Common myeloid progenitor, CD34-positive (primary cell): ENCODE measurements around the gene DENND5B. TPM values are rescaled to one million over a fixed set of nuclear protein-coding genes. Genes with fewer than 3 reads are reported as not detected.

Experiments used
- CTCF ChIA-PET: fragments of 350-600 bp; sonication (Branson Sonifier 250); formaldehyde crosslinking; loops from one replicate; lab custom pipeline; 2021; ENCODE audit warnings: antibody characterized with exemption; lab: Charles Lee
- POLR2A ChIA-PET: fragments of 350-600 bp; sonication (Branson Sonifier 250); formaldehyde crosslinking; loops from one replicate; lab custom pipeline; 2021; ENCODE audit warnings: antibody characterized with exemption; lab: Charles Lee
- DNase-seq, 3 donors: peaks; one replicate each; pipeline versions ENCODE4 v3.0.0 to v3.0.0-alpha.2; 2013
- H3K27ac ChIP-seq, 2 experiments: 1 replicate in 1 of 2; 2 replicates in 1 of 2; pipeline ENCODE4 v1.7.0; 2013; ENCODE audit warnings: inconsistent platforms in 2 of 2, low read length in 2 of 2, mild to moderate bottlenecking in 2 of 2, low read depth in 1 of 2, moderate library complexity in 1 of 2; ENCODE audit not compliant: severe bottlenecking in 2 of 2, insufficient read depth in 1 of 2, poor library complexity in 1 of 2
- H3K27me3 ChIP-seq, 5 experiments: replicated peaks in 2 of 5; 1 replicate in 3 of 5; 2 replicates in 2 of 5; pipeline versions ENCODE4 v1.6.1 to v1.7.0; 2013; ENCODE audit warnings: low read length in 4 of 5, mild to moderate bottlenecking in 2 of 5, moderate library complexity in 2 of 5, inconsistent platforms in 1 of 5; ENCODE audit not compliant: insufficient read depth in 5 of 5, control insufficient read depth in 4 of 5
- H3K36me3 ChIP-seq, 4 experiments: 1 replicate in 2 of 4; 2 replicates in 2 of 4; pipeline versions ENCODE4 v1.6.1 to v1.7.0; 2013; ENCODE audit warnings: low read length in 3 of 4, control low read depth in 1 of 4, mild to moderate bottlenecking in 1 of 4; ENCODE audit not compliant: control insufficient read depth in 4 of 4, insufficient read depth in 4 of 4
- H3K4me1 ChIP-seq, 4 experiments: 1 replicate in 3 of 4; 2 replicates in 1 of 4; pipeline versions ENCODE4 v1.6.1 to v1.7.1; 2013; ENCODE audit warnings: low read length in 3 of 4, mild to moderate bottlenecking in 3 of 4, control low read depth in 1 of 4, inconsistent platforms in 1 of 4, moderate library complexity in 1 of 4; ENCODE audit not compliant: control insufficient read depth in 4 of 4, insufficient read depth in 4 of 4; ENCODE audit errors: control extremely low read depth in 1 of 4
- H3K4me3 ChIP-seq, 7 experiments: 1 replicate in 4 of 7; 2 replicates in 3 of 7; pipeline versions ENCODE4 v1.5.1 to v1.7.0; 2013; ENCODE audit warnings: mild to moderate bottlenecking in 7 of 7, low read length in 6 of 7, moderate library complexity in 6 of 7, inconsistent platforms in 2 of 7, low read depth in 2 of 7, control low read depth in 1 of 7; ENCODE audit not compliant: insufficient read depth in 4 of 7, control insufficient read depth in 1 of 7; ENCODE audit errors: extremely low read depth in 1 of 7
- H3K9me3 ChIP-seq, 5 experiments: 1 replicate in 4 of 5; 2 replicates in 1 of 5; pipeline versions ENCODE4 v1.6.1 to v1.7.1; 2013; ENCODE audit warnings: low read length in 4 of 5, mild to moderate bottlenecking in 2 of 5, inconsistent platforms in 1 of 5, low read depth in 1 of 5, moderate library complexity in 1 of 5; ENCODE audit not compliant: control insufficient read depth in 4 of 5, insufficient read depth in 2 of 5; ENCODE audit errors: control extremely low read depth in 1 of 5
- WGBS: methylation state at CpG from one replicate; pipeline ENCODE4 v1.1.5; 2013; ENCODE audit not compliant: insufficient coverage; 5-methylcytosine and 5-hydroxymethylcytosine counted together
- polyA plus RNA-seq: library from polyadenylated mRNA; unstranded; fragments of 120-200 nt; gene quantifications from one replicate; pipeline ENCODE4 v1.2.1, GENCODE V29; 2013

Gene DENND5B
- polyA plus RNA-seq: 7.4 TPM

DNA sequence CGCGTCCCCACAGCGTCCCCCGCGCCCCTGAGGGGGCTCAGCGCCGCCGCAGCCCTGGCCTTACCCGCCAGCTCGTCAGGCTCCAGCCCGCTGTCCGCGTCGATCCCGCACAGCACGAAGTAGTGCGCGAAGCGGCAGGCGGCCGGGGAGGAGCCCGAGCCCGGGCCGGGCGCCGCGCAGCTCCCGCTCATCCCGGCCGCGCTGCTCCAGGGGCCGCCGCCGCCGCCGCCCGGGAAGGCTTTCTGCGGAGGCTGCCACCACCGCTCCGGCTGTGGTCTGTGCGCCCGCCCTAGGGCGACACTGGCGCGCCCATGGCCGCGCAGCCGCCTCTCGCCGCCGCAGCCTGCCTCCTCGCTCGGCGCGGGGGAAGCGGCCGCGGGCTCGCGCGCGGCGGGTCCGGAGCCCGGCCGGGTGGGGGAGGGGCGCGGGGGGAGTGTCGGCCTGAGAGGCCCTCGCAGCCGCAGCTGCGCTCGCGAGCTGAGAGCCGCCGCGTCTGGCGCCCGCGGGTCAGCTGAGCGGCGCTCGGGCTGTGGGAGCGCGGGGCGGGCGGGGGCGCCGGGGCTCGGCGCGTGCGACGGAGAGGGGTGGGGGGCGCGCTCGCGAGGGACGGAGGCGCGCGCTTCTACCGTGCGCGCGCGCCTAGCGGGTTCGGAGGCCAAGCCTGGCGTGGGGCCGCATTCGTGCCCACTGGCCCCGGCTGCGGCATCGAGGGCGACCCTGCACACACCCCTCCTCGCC lies at the start of gene DENND5B:
Gene DENND5B (minus strand): TSS at position 495 of the 738 bp plus-strand sequence. CDS start 304 bp downstream, at position 191.
- DNase-seq: peak; percentile 52 to 81 (median 75)
- H3K4me3 ChIP-seq: peak within 1 kb of the TSS; percentile 82 to 95 (median 87)
- H3K9me3 ChIP-seq: no peaks in the 10 kb centered on the region
- H3K36me3 ChIP-seq: no peaks in the 10 kb centered on the region
- WGBS: under 1% methylated on average over 74 of the region's 117 CpGs
- POLR2A ChIA-PET: interaction anchor here (0.5 to 1.4 kb wide), 4 partner anchors 12 to 224 kb away, joined by 3 to 6 read pairs (median 4); no protein-coding TSS in a partner anchor
- H3K27ac ChIP-seq: peak within 1 kb of the TSS; percentile 69 to 88
- peaks cover 0 to 2% (median 0%) of the 10 kb centered on the region in 5 experiments for H3K27me3 ChIP-seq
- CTCF ChIA-PET: interaction anchor here (0.6 to 1.0 kb wide), 3 partner anchors 11 to 107 kb away, joined by 3 to 4 read pairs (median 3); no protein-coding TSS in a partner anchor
- peaks cover 7 to 18% (median 10%) of the 10 kb centered on the region in 4 experiments for H3K4me1 ChIP-seq

DNA sequence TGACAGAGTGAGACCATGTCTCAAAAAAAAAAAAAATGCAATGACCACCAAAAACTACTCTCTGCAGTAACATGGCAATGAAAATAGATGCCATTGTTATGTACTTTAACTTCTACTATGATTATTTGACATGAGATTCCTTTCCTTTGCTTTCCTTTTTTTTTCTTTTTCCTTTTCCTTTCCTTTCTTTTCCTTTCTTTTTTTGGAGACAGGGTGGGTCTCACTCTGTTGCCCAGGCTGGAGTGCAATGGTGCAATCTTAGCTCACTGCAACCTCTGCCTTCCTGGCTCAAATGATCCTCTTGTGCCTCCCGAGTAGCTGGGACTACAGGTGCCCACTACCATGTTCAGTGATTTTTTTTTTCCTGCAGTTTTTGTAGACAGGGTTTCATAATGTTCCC lies 43.7 kb upstream of the DENND5B start:
- Histone ChIP-seq H3K4me3 (no peak overlapping the region), H3K4me1 (peaks cover 0 to 5% (median 1%) of the 10 kb centered on the region in 4 experiments), H3K9me3 (no peaks in the 10 kb centered on the region), H3K27me3 (no peaks in the 10 kb centered on the region), H3K27ac (no peak overlapping the region), H3K36me3 (no peaks in the 10 kb centered on the region)
- 86% methylated on average over 1 of the region's 1 CpG for WGBS
- POLR2A ChIA-PET: interaction anchor here (0.7 kb wide), 1 partner anchor 160 kb away, joined by 3 read pairs; no protein-coding TSS in a partner anchor
- no peak for DNase-seq
- CTCF ChIA-PET: interaction anchor here (3.4 kb wide), 1 partner anchor 232 kb away, joined by 19 read pairs; no protein-coding TSS in a partner anchor

DNA sequence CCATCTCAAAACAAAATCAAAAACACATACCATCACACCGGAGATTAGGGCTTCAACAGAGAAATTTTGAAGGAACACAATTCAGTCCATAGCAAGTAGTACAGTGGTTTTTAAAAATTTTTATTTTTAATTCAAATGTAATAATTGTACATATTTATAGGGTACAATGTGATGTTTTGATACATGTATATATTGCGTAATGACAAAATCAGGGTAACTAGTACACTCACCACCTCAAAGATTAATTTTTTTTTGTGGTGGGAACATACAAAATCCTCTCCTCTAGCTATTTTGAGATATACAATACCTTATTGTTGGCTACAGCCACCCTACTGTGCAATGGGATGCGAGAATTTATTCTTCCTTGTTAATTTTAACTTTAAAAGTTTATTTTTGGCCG lies 42.5 kb upstream of the DENND5B start:
- H3K36me3 ChIP-seq: no peaks in the 10 kb centered on the region
- H3K4me1 ChIP-seq: peaks cover 0 to 5% (median 1%) of the 10 kb centered on the region in 4 experiments
- H3K27ac ChIP-seq: no peak overlapping the region
- CTCF ChIA-PET: interaction anchor here (1.5 to 3.4 kb wide), 2 partner anchors 112 to 230 kb away, joined by 4 to 19 read pairs; no protein-coding TSS in a partner anchor
- H3K4me3 ChIP-seq: no peak overlapping the region
- 100% methylated on average over 1 of the region's 4 CpGs for WGBS
- POLR2A ChIA-PET: no interaction called here
- no peaks in the 10 kb centered on the region for H3K27me3 ChIP-seq
- no peak for DNase-seq
- no peaks in the 10 kb centered on the region for H3K9me3 ChIP-seq

DNA sequence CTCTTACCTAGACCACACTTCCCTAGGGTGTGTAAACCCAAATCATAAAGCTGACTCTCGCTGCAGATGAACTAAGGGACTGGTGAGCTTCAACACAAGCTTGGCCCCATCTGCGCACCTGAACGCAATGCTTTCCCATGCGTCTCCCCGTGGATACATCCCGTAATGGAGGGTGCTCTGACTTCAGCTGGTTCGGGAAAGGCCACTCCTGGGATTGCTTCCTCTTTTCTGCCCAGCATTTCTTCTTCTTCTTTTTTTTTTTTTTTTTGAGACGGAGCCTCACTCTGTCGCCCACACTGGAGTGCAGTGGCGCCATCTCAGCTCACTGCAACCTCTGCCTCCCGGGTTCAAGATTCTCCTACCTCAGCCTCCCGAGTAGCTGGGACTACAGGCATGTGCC lies 40.9 kb upstream of the DENND5B start:
- POLR2A ChIA-PET: interaction anchor here (0.7 kb wide), 1 partner anchor 15 kb away, joined by 3 read pairs; no protein-coding TSS in a partner anchor
- H3K9me3 ChIP-seq: no peaks in the 10 kb centered on the region
- H3K27ac ChIP-seq: no peak overlapping the region
- H3K4me3 ChIP-seq: no peak overlapping the region
- H3K4me1 ChIP-seq: peaks cover 0 to 5% (median 1%) of the 10 kb centered on the region in 4 experiments
- no peaks in the 10 kb centered on the region for H3K36me3 ChIP-seq
- no peak for DNase-seq
- H3K27me3 ChIP-seq: no peaks in the 10 kb centered on the region
- 94% methylated on average over 6 of the region's 12 CpGs for WGBS
- CTCF ChIA-PET: interaction anchor here (3.4 kb wide), 1 partner anchor 229 kb away, joined by 19 read pairs; no protein-coding TSS in a partner anchor

DNA sequence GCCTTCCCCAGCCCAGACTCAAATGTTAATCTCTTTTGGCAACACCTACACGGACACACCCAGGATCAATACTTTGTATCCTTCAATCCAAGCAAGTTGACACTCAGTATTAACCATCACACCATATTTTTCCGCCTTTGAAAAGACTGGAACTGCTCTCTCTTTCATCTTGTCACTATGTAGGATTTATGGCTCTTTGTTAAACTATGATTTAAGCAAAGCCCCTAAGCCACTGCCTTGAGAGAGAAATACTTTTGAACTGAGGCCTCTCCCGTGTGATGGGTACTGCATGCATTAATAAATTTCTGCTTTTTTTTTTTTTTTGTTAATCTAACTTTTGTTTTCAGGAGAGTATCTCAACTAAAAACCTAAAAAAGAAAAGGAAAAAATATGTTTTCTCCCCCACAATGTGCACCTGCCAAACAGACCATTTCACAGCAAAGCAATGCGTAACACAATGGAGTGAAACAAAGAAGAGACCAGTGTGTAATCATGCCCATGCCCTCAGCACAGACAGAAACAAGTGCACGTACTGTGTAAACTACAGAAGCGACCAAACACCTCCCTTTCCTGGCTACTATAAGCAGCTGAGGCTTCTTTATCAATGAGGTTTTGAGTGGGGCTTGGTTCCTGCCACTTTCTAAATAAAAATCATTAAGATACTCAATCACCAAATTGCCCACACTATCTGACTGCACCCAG lies 40.2 kb upstream of the DENND5B start:
- Histone ChIP-seq H3K27me3 (no peaks in the 10 kb centered on the region), H3K36me3 (no peaks in the 10 kb centered on the region), H3K4me1 (peaks cover 0 to under 1% (median under 1%) of the 10 kb centered on the region in 4 experiments), H3K9me3 (no peaks in the 10 kb centered on the region), H3K4me3 (no peak overlapping the region), H3K27ac (no peak overlapping the region)
- ChIA-PET POLR2A (interaction anchor here (0.7 kb wide), 1 partner anchor 16 kb away, joined by 3 read pairs; no protein-coding TSS in a partner anchor), CTCF (interaction anchor here (3.4 kb wide), 1 partner anchor 228 kb away, joined by 19 read pairs; no protein-coding TSS in a partner anchor)
- 96% methylated on average over 4 of the region's 6 CpGs for WGBS
- DNase-seq: no peak

DNA sequence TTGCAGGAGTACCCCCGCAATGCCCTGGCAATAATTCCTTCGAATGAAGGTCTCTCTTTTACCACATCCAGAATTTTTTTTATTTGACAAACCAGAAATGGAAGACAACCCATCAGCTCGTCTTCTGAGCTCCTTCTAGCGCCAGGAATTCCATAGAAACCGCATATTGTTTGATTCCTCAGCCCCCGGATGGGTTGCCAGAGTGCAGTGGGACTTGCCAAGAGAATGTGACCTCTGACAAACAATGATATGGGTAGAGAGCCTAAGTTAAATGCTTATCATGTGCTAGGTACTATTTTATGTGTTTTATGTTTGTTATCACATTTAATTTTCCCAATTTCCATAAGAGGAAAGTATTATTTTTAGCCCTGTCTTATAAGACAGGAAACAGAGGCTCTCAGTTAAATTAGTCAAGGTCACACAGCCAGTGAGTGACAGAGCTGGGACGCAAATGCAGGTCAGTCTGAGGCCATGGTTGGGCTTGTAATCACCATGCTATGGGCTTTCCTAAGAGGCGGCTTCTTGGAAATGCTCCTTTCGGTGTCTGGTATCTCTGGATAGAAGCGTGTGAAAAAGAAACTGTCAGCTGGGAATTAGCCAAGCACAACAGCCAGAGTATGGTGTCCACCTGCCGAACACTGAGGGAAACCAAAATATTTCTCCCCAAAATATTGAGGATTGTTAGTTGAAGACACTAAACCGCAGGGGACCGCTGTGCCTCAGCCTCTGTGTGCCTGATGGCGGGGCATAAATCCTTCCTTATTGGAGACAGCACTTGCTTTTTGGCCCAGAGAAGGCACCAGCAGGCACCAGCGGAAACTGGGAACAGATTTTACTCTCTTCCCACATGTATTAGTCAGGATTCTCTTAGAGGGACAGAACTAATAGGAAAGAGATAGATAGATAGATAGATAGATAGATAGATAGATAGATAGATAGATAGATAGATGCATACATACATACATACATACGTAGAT lies 39.1 kb upstream of the DENND5B start:
- no peaks in the 10 kb centered on the region for H3K36me3 ChIP-seq
- ChIA-PET CTCF (no interaction called here), POLR2A (no interaction called here)
- H3K27me3 ChIP-seq: no peaks in the 10 kb centered on the region
- no peak overlapping the region for H3K4me3 ChIP-seq
- H3K4me1 ChIP-seq: no peaks in the 10 kb centered on the region
- WGBS: 95% methylated on average over 13 of the region's 16 CpGs
- H3K27ac ChIP-seq: no peak overlapping the region
- H3K9me3 ChIP-seq: no peaks in the 10 kb centered on the region
- no peak for DNase-seq
